Loucy (cell line): ENCODE data around the gene WAC.

Experiments used
- CTCF ChIP-seq: fragments of 200-600 bp; sonication (generic); conservative IDR thresholded peaks from 2 replicates; pipeline ENCODE4 v1.5.1; 2014; ENCODE audit warnings: mild to moderate bottlenecking, antibody characterized with exemption, low read length
- EZH2phosphoT487 ChIP-seq: fragments of 200-600 bp; IDR thresholded peaks from 2 replicates; pipeline ENCODE4 v1.6.1; 2018; ENCODE audit warnings: antibody characterized with exemption, mild to moderate bottlenecking, moderate library complexity, borderline replicate concordance

- no peak for TF ChIP-seq CTCF
- no peak for TF ChIP-seq EZH2phosphoT487
Measured at GRCh38 chr10:28577506-28577905, 44.6 kb downstream of the WAC start.
